OCI-LY3 (cell line): ENCODE data around the gene ACBD7.

ENCODE experiments used
- H2AFZ ChIP-seq: fragments of 200-600, 300-600 bp; shearing (Covaris generic); 2 replicates; pipeline ENCODE4 v1.6.0; 2014; ENCODE audit warnings: antibody characterized with exemption, low read depth, low read length
- H3K27ac ChIP-seq: fragments of 200-600, 300-600 bp; sonication (generic); 2 replicates; pipeline ENCODE4 v1.5.1; 2014; ENCODE audit warnings: mild to moderate bottlenecking, low read length, moderate library complexity, mixed read lengths
- H3K27me3 ChIP-seq: fragments of 200-600, 300-600 bp; sonication (generic); 2 replicates; pipeline ENCODE4 v1.6.1; 2014; ENCODE audit warnings: low read depth, low read length, mixed read lengths
- H3K36me3 ChIP-seq: fragments of 200-600, 300-600 bp; sonication (generic); replicated peaks from 2 replicates; pipeline ENCODE3; 2014; ENCODE audit warnings: low read depth, low read length, mixed read lengths
- H3K4me1 ChIP-seq: fragments of 300-600, 200-600 bp; sonication (generic); 2 replicates; pipeline ENCODE4 v1.6.1; 2014; ENCODE audit warnings: low read length, mixed read lengths
- H3K4me2 ChIP-seq: fragments of 200-600, 300-600 bp; sonication (generic); 2 replicates; pipeline ENCODE4 v1.6.1; 2014; ENCODE audit warnings: low read length, mixed read lengths
- H3K4me3 ChIP-seq: fragments of 300-600, 200-600 bp; sonication (generic); 2 replicates; pipeline ENCODE4 v1.5.1; 2014; ENCODE audit warnings: antibody characterized with exemption, mild to moderate bottlenecking, low read length, moderate library complexity
- H3K79me2 ChIP-seq: fragments of 300-600, 200-600 bp; shearing (Covaris generic); 2 replicates; pipeline ENCODE4 v1.6.1; 2014; ENCODE audit warnings: mild to moderate bottlenecking, low read length, mixed read lengths
- H3K9ac ChIP-seq: fragments of 300-600, 200-600 bp; shearing (Covaris generic); 2 replicates; pipeline ENCODE4 v1.6.0; 2014; ENCODE audit warnings: mild to moderate bottlenecking, low read length, moderate library complexity
- H3K9me3 ChIP-seq: fragments of 200-600, 300-600 bp; shearing (Covaris generic); 2 replicates; pipeline ENCODE4 v1.6.1; 2014; ENCODE audit warnings: low read length, mixed read lengths; ENCODE audit not compliant: insufficient read depth
- H4K20me1 ChIP-seq: fragments of 200-600, 300-600 bp; sonication (generic); 2 replicates; pipeline ENCODE4 v1.6.1; 2016; ENCODE audit warnings: low read length, mixed read lengths; ENCODE audit not compliant: insufficient read depth
- CTCF ChIP-seq: fragments of 200-600, 300-600 bp; sonication (generic); IDR thresholded peaks from 2 replicates; pipeline ENCODE4 v1.5.1; 2014; ENCODE audit warnings: antibody characterized with exemption, low read length, low read depth
- EZH2phosphoT487 ChIP-seq: fragments of 200-600 bp; shearing (Covaris generic); IDR thresholded peaks from 2 replicates; pipeline ENCODE4 v1.6.1; 2018; ENCODE audit warnings: antibody characterized with exemption, mixed run types, low read depth

ACBD7 gene

GRCh38 chr10:15088428-15089261, at the start of gene ACBD7:
TSS of gene ACBD7 (minus strand) at chr10:15088776. CDS start at chr10:15088728, 48 bp downstream.
- Histone ChIP-seq H4K20me1 (no peaks in the 10 kb centered on the region), H3K4me2 (peak within 1 kb of the TSS; percentile 68), H3K4me1 (no peaks in the 10 kb centered on the region), H3K4me3 (peak within 1 kb of the TSS; percentile 74), H3K9me3 (no peaks in the 10 kb centered on the region), H3K36me3 (no peaks in the 10 kb centered on the region), H2AFZ (no peak within 1 kb of the TSS), H3K79me2 (no peaks in the 10 kb centered on the region), H3K27me3 (no peaks in the 10 kb centered on the region), H3K9ac (no peak within 1 kb of the TSS), H3K27ac (no peak within 1 kb of the TSS)
- no peak for TF ChIP-seq CTCF
- TF ChIP-seq EZH2phosphoT487, result no peak

GRCh38 chr10:15137636-15138035, 49.1 kb upstream of the ACBD7 start:
- no peak overlapping the region for H2AFZ ChIP-seq
- H3K27me3 ChIP-seq, result no peaks in the 10 kb centered on the region
- H3K79me2 ChIP-seq, result no peaks in the 10 kb centered on the region
- H3K9me3 ChIP-seq, result no peaks in the 10 kb centered on the region
- TF ChIP-seq EZH2phosphoT487 (no peak), CTCF (no peak)
- no peak overlapping the region for H3K9ac ChIP-seq
- no peak overlapping the region for H3K27ac ChIP-seq
- no peaks in the 10 kb centered on the region for H3K36me3 ChIP-seq
- no peaks in the 10 kb centered on the region for H4K20me1 ChIP-seq
- H3K4me3 ChIP-seq, result no peak overlapping the region
- peaks cover 8% of the 10 kb centered on the region for H3K4me1 ChIP-seq
- no peak overlapping the region for H3K4me2 ChIP-seq

GRCh38 chr10:15137036-15137359, 48.4 kb upstream of the ACBD7 start:
- H3K4me3 ChIP-seq, result no peak overlapping the region
- H3K9me3 ChIP-seq, result no peaks in the 10 kb centered on the region
- no peak for TF ChIP-seq EZH2phosphoT487
- TF ChIP-seq CTCF, result no peak
- no peaks in the 10 kb centered on the region for H3K36me3 ChIP-seq
- H3K4me2 ChIP-seq, result no peak overlapping the region
- no peaks in the 10 kb centered on the region for H3K79me2 ChIP-seq
- no peak overlapping the region for H2AFZ ChIP-seq
- no peak overlapping the region for H3K9ac ChIP-seq
- no peaks in the 10 kb centered on the region for H4K20me1 ChIP-seq
- no peaks in the 10 kb centered on the region for H3K27me3 ChIP-seq
- no peak overlapping the region for H3K27ac ChIP-seq
- H3K4me1 ChIP-seq, result peaks cover 8% of the 10 kb centered on the region

GRCh38 chr10:15136129-15137035, 47.8 kb upstream of the ACBD7 start:
- no peak overlapping the region for H3K27ac ChIP-seq
- H3K4me1 ChIP-seq, result peaks cover 6% of the 10 kb centered on the region
- no peaks in the 10 kb centered on the region for H3K27me3 ChIP-seq
- H3K9ac ChIP-seq, result no peak overlapping the region
- no peaks in the 10 kb centered on the region for H3K36me3 ChIP-seq
- no peak for TF ChIP-seq EZH2phosphoT487
- TF ChIP-seq CTCF, result no peak
- no peaks in the 10 kb centered on the region for H3K9me3 ChIP-seq
- no peak overlapping the region for H3K4me3 ChIP-seq
- no peak overlapping the region for H2AFZ ChIP-seq
- no peaks in the 10 kb centered on the region for H3K79me2 ChIP-seq
- no peaks in the 10 kb centered on the region for H4K20me1 ChIP-seq
- no peak overlapping the region for H3K4me2 ChIP-seq
